Memory B cell (primary cell): ENCODE measurements around the gene SEC23IP.

Experiments used
- ATAC-seq: fragments of 150-1000 bp; cut with Tn5 transposase; 2 replicates; pipeline ENCODE4 v1.10.0; 2021; ENCODE audit warnings: low read depth, mild to moderate bottlenecking, moderate library complexity
- DNase-seq, 2 donors: peaks; one replicate each; pipeline ENCODE4 v3.0.0; 2022; ENCODE audit warnings: low spot score in 2 of 2
- H3K27ac Mint-ChIP-seq: one replicate; pipeline ENCODE4 v1.8.0; 2022; ENCODE audit warnings: mild to moderate bottlenecking, moderate library complexity, mixed read lengths
- H3K27me3 Mint-ChIP-seq: one replicate; pipeline ENCODE4 v1.8.0; 2022; ENCODE audit warnings: mixed read lengths
- H3K36me3 Mint-ChIP-seq: one replicate; pipeline ENCODE4 v1.8.0; 2022; ENCODE audit warnings: mild to moderate bottlenecking, mixed read lengths
- H3K4me1 Mint-ChIP-seq: one replicate; pipeline ENCODE4 v1.8.0; 2022; ENCODE audit warnings: mixed read lengths
- H3K4me3 Mint-ChIP-seq: one replicate; pipeline ENCODE4 v1.8.0; 2022; ENCODE audit warnings: mild to moderate bottlenecking, moderate library complexity, mixed read lengths
- H3K9me3 Mint-ChIP-seq: one replicate; pipeline ENCODE4 v1.8.0; 2022; ENCODE audit warnings: mixed read lengths

Gene SEC23IP

DNA sequence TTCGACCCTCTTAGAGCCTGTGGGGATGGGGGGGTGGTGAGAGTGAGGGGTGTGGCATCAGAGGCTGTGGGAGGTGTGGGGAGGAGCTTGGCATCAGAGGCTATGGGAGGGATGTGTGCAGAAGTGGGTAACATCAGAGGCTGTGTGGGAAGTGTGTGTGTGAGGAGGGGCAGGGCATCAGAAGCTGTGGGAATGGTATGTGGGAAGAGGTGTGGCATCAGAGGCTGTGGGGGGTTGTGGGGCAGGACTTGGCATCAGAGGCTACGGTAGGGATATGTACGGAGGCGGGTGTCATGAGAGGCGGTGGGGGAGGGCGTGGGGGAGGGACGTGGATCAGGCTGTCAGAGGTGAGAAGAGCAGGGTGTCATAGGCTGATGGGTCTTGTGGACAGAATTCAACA lies 97.4 kb downstream of the SEC23IP start:
- Mint-ChIP-seq H3K27ac (no peak overlapping the region), H3K9me3 (peaks cover 1% of the 10 kb centered on the region), H3K4me3 (no peak overlapping the region), H3K4me1 (no peaks in the 10 kb centered on the region), H3K27me3 (peaks cover 8% of the 10 kb centered on the region), H3K36me3 (no peaks in the 10 kb centered on the region)
- DNase-seq (no peak), ATAC-seq (no peak)

DNA sequence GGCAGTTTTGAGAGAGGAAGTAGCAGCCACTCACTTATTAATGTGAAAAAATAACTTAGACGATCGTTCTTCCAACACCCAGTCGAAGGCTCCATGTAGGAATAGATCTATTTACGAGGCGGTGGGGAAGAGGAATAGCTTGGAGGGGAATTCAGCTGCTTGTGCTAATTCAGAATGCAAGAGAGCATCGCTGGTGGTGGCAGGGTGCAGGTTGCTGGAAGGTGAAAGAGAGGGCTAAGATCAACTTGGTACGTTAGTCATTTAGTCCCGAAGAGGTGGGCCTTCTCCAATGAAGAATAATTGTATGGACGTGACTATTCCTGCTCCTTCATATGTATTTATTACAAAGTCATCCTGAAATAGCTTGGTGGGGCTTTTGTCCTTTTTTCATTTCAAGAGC lies 98.5 kb downstream of the SEC23IP start:
- Mint-ChIP-seq H3K9me3 (peaks cover 6% of the 10 kb centered on the region), H3K27me3 (peaks cover 8% of the 10 kb centered on the region), H3K4me3 (no peak overlapping the region), H3K27ac (no peak overlapping the region), H3K36me3 (no peaks in the 10 kb centered on the region), H3K4me1 (no peaks in the 10 kb centered on the region)
- DNase-seq: no peak
- no peak for ATAC-seq

DNA sequence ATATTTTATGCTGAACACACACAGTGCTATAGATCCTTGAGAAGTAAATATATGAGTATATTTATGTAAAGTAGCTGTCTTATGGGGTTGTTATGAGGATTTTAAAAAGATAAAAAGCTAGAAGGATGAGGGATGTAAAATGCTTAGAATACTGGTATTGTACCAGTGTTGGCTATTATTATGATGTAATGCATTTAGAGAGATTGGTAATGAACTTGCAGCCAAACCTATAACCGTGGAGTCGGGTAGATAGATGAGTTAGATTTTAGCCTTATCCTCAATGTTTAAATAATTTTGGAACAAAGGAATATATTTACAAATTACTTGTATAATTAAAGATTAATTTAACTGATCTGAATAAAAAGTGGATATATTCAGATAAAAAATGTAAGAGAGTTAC lies 99.3 kb downstream of the SEC23IP start:
- Mint-ChIP-seq H3K36me3 (no peaks in the 10 kb centered on the region), H3K4me1 (no peaks in the 10 kb centered on the region), H3K9me3 (peaks cover 8% of the 10 kb centered on the region), H3K27ac (no peak overlapping the region), H3K27me3 (peaks cover 8% of the 10 kb centered on the region), H3K4me3 (no peak overlapping the region)
- DNase-seq (no peak), ATAC-seq (no peak)
